ENCODE results near the gene BRF1.

Gene BRF1

GRCh38 chr14:105207460-105207901, 93.3 kb downstream of the BRF1 start:
- no peak for DNase-seq

GRCh38 chr14:105206873-105207272, 93.9 kb downstream of the BRF1 start:
- DNase-seq: no peak

GRCh38 chr14:105205673-105206208, 95.1 kb downstream of the BRF1 start:
- no peak for DNase-seq

GRCh38 chr14:105204931-105205672, 95.7 kb downstream of the BRF1 start:
- DNase-seq: no peak

DNA sequence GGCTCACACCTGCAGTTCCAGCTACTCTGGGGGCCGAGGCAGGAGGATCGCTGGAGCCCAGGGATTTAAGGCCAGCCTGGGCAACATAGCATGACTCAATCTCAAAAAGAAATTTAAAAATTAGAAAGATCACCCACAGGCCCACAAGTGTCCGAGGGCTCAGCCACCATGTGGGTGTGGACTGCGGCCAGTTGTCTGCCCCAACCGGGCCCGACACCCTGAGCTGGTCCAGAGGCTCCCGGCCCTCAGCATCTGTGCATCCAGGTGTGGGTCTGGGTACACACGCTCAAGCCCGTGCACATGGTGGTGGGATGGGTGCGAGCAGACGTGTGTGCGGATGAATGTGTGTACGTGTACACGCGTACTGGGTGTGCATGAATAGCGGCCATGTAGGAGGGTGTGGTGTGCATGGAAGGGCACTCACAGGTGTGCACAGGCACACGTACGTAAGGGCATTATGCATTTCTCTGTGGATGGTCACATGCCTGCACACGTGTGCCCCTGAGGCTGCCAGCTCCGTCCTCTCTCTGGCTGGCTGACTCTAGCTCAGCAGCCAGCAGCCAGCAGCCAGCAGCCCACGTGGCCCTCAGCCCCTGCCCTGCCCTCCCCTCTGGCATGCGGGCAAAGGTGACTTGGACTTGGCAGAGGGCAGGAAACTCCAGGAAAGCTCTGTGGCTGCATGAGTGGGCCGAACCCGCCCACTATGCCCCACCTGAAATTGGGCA, 96.4 kb downstream of the BRF1 start:
- no peak for DNase-seq

GRCh38 chr14:105203701-105204100, 97.1 kb downstream of the BRF1 start:
- DNase-seq: no peak

GRCh38 chr14:105203057-105203531, 97.7 kb downstream of the BRF1 start:
- peak; percentile 18 to 57 (median 46) for DNase-seq

DNA sequence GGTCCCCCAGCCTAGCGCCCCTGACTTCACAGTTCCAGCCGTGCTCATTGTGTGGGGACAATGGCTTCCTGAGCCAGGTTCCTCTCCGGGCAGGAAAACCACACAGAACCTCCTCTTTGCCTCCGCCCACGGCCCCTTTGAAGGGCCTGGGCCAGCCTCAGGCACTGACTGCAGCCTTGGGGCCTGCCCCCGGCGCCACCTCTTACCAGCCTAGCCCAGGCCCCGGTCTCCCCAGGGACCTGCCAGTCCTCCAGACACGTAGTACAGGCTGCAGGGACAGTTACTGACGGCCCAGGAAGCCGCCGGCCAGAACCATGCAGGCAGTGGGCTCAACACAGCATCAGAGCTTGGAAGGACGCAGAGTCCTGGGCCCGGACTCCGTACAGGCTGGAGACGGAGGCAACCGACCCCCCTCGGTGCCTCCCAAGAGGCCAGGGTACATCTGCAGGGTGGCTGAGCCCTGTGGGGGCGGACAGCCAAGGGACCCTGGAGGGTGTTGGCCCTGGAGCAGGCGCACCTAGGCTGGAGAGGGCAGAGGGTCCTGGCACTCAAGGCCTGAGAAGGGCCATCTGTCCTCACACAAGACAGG, 98.8 kb downstream of the BRF1 start:
- no peak for DNase-seq

DNA sequence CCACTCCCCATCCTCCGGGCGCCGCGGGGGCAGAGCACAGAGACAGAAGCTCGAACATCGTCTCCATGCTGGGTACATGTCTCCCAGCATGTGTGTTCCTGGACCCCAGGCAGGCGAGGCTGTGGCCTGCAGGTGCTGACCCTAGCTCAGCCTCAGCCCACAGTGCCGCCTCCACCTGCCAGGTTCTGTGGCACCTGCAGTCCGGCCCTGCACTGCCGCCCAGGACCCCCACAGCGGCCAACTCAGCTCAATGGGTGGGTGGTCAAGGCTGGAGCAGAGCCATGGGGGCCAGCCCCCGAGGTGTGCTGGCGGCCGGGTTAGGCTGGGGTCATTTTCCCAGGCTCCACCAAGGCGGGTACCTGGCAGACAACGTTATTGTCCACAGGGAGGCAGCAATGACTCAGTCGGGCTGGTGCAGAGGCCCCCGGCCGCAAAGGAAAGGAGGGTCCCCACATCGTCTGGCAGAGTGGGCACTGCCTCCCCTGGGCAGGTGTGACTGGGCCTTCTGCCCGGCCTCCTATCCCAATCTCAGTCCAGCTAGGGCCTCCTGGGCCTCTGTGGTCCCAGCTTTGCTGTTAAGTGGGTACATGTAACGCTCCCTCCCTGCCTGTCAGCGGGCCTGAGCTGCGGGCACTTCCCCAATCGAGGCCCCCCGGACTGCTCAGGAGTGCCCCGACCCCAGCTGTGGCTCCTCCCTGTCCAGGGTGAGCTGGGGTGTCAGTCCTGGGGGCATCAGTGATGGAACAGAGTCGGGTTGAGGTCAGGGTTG, 99.5 kb downstream of the BRF1 start:
- no peak for DNase-seq

GRCh38 chr14:105200641-105201040, 100.2 kb downstream of the BRF1 start:
- DNase-seq: no peak

GRCh38 chr14:105200074-105200473, 100.7 kb downstream of the BRF1 start:
- no peak for DNase-seq

GRCh38 chr14:105199093-105199492, 101.7 kb downstream of the BRF1 start:
- DNase-seq: no peak

GRCh38 chr14:105198588-105198987, 102.2 kb downstream of the BRF1 start:
- DNase-seq: no peak

DNA sequence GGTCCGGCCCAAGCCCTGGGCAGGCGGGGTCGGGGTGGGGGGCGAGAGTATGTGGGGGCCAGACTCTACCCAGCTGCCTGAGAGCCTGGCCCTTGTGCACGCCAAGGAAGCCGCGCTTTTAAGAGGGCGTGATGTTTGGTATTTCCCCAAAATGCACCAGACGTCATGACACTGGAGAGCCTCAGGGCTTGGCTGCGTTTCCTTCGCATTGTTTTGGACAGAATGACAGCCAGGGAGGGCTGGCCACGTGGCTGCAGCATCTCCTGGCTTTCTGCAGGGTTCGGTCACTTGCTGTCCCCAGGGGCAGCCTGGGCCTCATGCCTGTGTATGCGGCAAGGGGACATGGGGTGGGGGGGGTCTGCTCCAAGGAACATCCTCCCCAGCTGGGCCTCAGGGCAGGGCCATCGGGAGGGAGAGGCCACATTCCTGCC, 103.6 kb downstream of the BRF1 start:
- DNase-seq: no peak

GRCh38 chr14:105196265-105196960, 104.4 kb downstream of the BRF1 start:
- no peak for DNase-seq

GRCh38 chr14:105195522-105196264, 105.1 kb downstream of the BRF1 start:
- no peak for DNase-seq

DNA sequence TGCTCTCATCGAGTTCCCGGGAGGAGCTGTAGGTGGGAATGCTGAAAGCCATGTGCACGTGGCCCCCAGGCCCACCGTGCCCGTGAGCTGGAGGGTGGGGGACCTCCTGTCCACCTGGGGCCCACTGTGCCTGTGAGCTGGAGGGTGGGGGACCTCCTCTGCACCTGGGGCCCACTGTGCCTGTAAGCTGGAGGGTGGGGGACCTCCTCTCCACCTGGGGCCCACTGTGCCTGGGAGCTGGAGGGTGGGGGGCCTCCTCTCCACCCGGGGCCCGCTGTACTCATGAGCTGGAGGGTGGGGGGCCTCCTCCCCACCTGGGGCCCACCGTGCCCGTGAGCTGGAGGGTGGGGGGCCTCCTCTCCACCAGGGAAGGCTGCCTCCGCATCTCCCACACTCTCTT, 105.8 kb downstream of the BRF1 start:
- DNase-seq: no peak

DNA sequence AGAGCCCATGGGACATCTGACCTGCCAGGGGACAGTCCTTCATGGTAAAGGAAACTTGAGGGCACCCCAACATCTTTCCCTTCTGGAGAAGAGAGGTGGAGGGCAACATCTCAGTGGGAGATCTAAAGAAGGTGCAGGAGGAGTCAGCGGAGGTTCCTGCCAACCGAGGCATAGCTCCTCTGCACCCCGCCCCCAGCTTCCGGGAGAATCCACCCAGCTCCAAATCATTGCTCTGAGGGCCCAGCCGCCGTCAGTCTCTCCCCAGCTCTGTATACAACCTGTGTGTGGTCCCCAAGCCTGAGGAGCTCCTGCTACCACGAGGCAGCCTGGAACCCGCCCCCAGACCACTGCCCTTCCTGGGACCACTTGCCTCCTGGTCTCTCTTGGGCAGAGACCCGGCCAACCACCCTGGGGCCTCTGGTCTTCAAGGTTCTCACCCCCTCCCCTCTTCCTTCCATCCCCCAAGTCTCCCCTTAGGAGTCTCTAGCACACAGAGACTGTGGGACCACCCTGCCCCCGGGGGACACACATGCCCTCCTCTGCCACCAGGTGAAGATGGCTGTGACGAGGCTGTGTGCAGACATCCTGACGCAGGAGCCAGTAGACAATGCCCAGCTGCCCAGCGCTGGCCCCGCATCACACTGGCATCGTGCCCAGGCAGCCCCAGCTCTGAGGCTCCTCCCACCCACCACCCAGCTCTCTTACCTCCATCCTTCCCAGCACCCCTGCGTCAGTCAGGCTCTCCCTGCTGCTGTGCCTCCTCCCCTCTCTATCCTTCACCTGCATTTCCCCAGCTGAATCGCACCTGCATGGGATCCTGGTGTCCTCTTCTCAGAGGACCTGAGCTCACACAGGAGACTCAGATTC, 106.7 kb downstream of the BRF1 start:
- DNase-seq: peak in 1 of 4 experiments; percentile 28

DNA sequence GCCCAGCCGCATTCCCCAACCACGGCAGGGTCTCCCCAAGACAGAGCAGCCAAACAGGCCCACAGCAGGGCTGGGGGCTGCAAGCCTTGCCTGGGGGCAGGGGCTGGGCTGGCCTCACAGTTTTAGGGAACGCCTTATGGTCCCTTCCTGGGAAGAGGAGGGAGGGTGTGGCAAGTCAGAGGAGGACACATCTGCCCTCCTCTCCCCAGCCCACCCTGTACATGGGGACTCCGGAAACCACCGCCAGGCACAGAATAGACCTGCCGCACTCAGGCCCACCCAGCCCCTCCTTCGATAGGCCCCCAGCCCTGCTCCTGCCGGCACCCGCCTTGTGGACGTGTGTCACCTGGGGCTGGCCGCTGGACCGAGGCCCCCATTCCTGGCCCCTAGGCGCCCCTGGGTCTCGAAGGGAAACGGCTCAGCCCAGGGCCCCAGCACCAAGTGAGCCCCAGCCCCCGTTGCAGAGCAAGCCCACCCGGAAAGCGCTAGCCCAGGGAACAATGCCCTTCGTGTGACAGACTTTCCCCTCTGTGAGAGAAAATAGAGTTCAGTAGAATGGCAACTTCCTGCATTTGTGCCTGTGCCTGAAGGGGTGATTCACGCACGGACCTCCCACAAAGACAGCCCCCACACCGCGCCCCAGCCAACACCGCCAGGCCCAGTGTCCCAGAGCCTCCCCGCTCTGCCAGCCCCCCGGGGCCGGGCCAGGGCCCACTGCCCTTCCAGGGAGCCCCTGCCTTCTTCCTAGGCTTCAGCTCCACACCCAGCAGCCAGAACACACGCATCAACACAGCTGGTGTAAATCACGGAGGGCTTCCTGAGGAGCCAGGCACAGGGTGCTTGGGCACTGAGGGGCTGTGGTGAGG, 107.7 kb downstream of the BRF1 start:
- no peak for DNase-seq
